Measurements from ENCODE around the gene RHBDD1. TPM values are rescaled to one million over a fixed set of nuclear protein-coding genes. Genes with fewer than 3 reads are reported as not detected.

RHBDD1 gene
- total RNA-seq, 4 donors from 2014 or later: 7.8 to 28.9 (median 18.0) TPM

GRCh38 chr2:226898897-226899296 lies 63.0 kb downstream of the RHBDD1 start:
- WGBS, 2 donors: 91 to 92% methylated on average over 3 of the region's 3 CpGs
- no peak for TF ChIP-seq CTCF (IDR thresholded peaks at IDR 0.05)
- TF ChIP-seq POLR2A (IDR thresholded peaks at IDR 0.05): no peak
- DNase-seq (ENCODE audit: low spot score in 2 of 2): no peak
- intact Hi-C loops (cut with DNase I; ENCODE audit: low total_unique reads): no loop called here
- H3K4me3 ChIP-seq (ENCODE audit: low read depth, poor library complexity, severe bottlenecking): no peak overlapping the region

DNA sequence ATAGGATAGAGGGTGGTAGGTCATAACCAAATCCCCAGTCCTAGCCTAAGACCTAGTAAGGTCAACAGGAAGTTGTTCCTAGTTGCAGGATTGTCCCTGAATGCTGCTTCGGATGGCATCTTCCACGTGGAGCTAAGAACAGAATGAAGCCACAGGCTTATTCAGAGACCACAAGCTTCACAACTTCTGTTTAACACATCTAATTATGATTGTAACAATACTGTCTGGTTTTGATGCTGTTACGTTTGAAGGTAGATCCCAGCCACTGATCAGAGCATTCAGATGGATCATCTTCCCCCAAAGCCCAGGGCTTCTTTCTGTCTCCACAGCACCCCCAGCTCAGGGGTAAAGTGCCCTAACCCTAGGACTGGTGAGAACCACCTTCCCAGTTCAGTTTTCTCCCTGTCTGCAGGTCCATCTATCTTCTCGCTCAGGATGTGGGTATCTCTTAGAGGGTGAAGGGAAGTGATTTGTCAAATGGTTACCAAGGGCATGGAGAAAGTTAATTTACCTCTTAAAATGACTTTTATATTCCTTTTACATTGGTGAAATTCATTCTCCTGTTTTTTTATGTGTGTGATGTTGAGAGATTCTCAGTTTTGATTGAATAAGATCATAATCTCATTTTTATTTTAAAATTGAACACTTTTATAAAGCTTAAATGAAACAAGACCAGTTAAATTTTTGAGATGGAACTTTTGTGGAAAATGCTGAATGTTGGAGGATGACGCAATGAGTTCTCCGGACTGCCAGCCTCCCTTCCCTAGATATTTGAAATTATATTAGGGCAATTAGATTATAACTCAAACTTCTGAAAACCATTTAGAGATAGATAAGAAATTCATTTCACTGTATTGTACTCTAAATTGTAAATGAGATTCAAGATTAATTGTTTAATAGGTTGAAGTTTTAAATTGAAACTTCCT lies 66.5 kb downstream of the RHBDD1 start:
- WGBS, 2 donors: 89 to 90% methylated on average over 6 of the region's 6 CpGs
- H3K4me3 ChIP-seq (ENCODE audit: low read depth, poor library complexity, severe bottlenecking): no peak overlapping the region
- intact Hi-C loops (cut with DNase I; ENCODE audit: low total_unique reads): no loop called here
- no peak for DNase-seq (ENCODE audit: low spot score in 2 of 2)
- TF ChIP-seq CTCF (IDR thresholded peaks at IDR 0.05) (no peak), POLR2A (IDR thresholded peaks at IDR 0.05) (no peak)

- no peak overlapping the region for H3K4me3 ChIP-seq (ENCODE audit: low read depth, poor library complexity, severe bottlenecking)
- WGBS, 2 donors: 83 to 88% methylated on average over 4 of the region's 4 CpGs
- TF ChIP-seq POLR2A (IDR thresholded peaks at IDR 0.05) (no peak), CTCF (IDR thresholded peaks at IDR 0.05) (no peak)
Observed at GRCh38 chr2:226903179-226903578, 67.3 kb downstream of the RHBDD1 start.

GRCh38 chr2:226904592-226904991 lies 68.7 kb downstream of the RHBDD1 start:
- TF ChIP-seq POLR2A (IDR thresholded peaks at IDR 0.05) (no peak), CTCF (IDR thresholded peaks at IDR 0.05) (no peak)
- 91 to 94% methylated on average over 6 of the region's 6 CpGs for WGBS, 2 donors
- no peak overlapping the region for H3K4me3 ChIP-seq (ENCODE audit: low read depth, poor library complexity, severe bottlenecking)
- no peak for DNase-seq (ENCODE audit: low spot score in 2 of 2)
- intact Hi-C loops (cut with DNase I; ENCODE audit: low total_unique reads): no loop called here

More at GRCh38 chr2:226903179-226903578, 67.3 kb downstream of the RHBDD1 start:
- intact Hi-C loops (cut with DNase I; ENCODE audit: low total_unique reads): no loop called here
- DNase-seq (ENCODE audit: low spot score in 2 of 2): no peak

- 87 to 89% methylated on average over 6 of the region's 6 CpGs for WGBS, 2 donors
- no peak overlapping the region for H3K4me3 ChIP-seq (ENCODE audit: low read depth, poor library complexity, severe bottlenecking)
- DNase-seq (ENCODE audit: low spot score in 2 of 2): no peak
- no peak for TF ChIP-seq CTCF (IDR thresholded peaks at IDR 0.05)
- TF ChIP-seq POLR2A (IDR thresholded peaks at IDR 0.05): no peak
- intact Hi-C loops (cut with DNase I; ENCODE audit: low total_unique reads): no loop called here
Observed at GRCh38 chr2:226905718-226906117, 69.9 kb downstream of the RHBDD1 start.

Data from lower leg skin (tissue), 4 donors.